ENCODE results near the gene ASCL3. TPM values are rescaled to one million over a fixed set of nuclear protein-coding genes. Genes with fewer than 3 reads are reported as not detected.
A peak's percentile ranks its signal among the peaks of the same experiment; 100 is the strongest.
"Not testable (repeated sequence)": the region's sequence is repeated elsewhere in the genome, so short reads cannot be mapped to it uniquely, and the experiment has no call there.

Gene ASCL3, protein sequence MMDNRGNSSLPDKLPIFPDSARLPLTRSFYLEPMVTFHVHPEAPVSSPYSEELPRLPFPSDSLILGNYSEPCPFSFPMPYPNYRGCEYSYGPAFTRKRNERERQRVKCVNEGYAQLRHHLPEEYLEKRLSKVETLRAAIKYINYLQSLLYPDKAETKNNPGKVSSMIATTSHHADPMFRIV
- not detected for total RNA-seq

DNA sequence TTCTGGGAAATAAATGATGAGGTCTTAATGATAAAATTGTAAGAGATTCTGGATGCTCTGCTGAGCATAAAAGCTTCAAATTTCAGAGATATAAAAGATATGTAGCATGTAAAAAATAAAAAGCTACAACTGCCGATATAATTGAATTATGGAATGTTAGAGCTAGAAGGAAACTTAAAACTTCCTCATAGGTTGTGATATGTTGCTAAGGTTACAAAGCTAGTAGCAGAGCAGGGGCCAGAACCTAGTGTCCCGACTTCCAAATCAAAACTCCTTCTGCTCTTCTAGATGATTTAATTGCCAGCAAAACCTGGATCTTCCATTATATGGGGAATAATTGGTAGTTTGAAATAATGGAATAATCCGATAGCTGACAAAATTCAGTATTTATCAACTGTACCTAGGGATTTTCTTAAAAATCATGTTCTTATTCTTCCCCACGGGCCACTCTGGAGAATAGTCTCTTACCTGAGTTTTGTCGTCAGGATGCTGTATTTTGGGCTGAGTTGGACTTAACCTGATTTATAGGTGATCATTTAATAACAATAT lies at the start of gene ASCL3:
Gene ASCL3 (minus strand): TSS at position 499 of the 549 bp plus-strand sequence. CDS start 4,855 bp downstream, outside the sequence.
- ATAC-seq = no peak

DNA sequence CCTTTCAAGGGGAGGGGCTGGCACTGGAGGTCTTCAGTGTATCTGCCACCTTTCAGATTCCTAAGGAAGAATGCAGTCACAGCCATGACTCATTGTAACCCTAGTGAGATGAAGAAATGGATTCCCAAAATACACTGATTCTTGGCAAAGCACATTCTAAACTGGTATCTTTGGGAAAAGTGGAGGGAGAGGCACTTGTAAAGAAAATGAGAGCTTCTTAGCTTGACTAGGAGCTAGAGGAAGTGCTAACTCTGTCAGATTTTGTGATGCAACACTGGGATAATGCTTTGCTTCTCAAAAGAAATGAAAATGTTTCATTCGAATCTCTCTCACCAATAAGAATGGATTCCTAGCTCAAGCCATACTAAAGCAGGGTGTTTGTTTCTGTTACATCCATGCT lies 46.6 kb upstream of the ASCL3 start:
- no peak for ATAC-seq

DNA sequence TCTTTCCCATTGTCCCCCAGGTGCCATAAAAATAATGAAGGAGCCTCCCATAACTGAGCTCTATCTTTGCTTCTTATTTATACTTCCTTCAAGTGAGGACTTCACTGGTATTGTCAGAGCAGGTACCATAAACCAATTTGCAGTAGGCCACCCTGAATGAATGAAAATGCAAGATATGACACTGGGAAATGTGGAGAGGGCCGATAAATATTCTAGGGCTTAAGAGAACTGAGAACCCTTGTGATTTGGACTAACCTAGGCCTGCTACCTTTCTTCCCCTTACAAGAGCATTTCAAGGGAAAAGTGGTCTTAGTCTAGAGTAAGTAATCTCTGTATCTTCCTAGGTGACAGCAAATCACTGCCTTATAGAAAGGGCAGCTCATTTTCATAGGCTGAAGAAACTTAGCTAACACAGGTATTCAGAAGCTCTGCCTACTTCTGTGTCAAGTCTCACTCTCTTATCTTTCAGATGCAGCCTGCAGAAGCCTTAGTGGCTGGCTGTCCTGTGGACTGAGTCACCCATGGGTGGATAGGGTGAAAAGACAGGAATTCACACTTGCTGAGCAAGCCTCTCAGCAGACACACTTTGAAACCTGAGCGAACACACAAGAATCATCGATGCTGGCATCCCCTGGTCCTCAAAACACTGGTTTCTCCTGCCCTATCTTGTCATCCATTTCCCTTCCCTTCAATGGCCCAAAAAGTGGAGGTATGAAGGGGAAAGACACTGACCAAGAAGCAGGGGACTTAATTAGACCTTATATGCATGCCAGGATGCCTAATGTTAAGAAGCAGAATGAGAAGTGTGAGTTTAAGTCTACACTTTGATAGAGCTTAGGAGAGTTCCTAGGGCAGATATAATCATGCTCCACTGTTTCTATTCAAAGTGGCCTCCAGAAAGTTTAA lies 45.8 kb upstream of the ASCL3 start:
- ATAC-seq = no peak

DNA sequence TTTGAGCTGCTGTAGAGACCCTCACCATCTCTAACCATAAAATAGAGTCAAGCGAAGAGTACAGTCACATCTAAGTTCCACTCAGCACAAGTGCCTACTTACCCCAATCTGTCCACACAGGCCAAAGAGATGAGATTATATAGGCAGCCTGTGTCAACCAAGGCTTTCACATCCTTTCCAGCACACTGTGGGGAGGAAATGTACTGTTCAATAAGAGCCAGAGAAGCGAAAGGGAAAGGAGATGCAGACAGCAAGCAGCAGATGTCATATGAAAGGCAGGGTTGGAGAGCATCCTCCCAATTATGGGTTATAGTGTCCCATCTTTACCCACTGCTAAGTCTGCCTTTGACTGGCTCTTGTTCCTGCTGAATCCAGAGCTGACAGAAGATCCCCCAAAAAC lies 44.6 kb upstream of the ASCL3 start:
- ATAC-seq = no peak

DNA sequence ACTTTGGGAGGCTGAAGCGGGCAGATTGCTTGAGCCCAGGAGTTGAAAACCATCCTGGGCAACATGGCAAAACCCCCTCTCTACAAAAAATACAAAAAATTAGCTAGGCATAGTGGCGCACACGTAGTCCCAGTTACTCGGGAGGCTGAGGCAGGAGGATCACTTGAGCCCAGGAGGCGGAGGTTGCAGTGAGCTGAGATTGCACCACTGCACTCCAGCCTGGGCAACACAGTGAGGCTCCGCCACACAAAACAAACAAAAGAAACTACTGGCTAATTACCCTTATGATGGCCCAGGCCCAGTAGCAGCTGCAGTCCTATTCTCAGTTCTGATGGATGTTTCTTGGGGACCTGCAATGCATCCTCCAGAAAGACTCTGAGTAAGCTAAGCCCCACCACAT lies 44.0 kb upstream of the ASCL3 start:
- ATAC-seq = not testable (repeated sequence)

DNA sequence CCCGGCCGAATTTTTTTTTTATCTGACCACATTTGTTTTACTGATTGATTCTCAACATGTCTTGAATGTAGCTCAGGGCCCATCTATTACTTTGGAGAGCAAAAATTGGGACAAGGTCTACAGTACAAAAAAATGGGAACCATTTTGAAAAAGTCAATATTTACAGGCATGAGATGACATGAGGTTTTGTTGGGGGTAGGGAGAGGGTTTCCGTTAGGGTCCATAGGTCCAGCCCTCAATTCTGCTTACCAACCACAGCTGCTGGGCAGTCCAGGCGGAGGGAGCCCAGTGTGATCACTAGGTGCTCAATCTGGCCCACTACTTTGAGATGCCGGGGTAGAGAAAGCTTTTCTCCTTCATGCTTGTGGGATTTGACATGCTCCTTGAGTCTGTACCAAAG lies 42.6 kb upstream of the ASCL3 start:
- ATAC-seq = no peak

DNA sequence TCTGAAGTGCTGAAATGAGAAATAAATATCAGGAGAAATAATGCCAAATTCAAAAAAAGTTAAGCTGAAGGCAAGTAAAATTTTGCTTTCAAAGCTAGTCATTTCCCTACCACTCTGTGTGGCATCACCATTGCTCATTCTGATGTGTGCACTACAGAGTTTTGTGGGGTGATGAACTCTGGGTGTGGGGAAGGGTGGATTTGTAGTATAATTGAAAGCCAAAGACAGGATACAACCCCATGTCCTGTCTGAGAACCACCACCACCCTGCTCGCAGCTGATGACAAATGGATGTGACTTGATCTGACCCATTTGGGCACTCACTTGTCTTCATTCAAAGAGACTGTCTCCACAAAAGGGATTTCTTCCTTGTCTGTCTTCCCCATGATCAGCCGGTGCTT lies 40.7 kb upstream of the ASCL3 start:
- no peak for ATAC-seq

DNA sequence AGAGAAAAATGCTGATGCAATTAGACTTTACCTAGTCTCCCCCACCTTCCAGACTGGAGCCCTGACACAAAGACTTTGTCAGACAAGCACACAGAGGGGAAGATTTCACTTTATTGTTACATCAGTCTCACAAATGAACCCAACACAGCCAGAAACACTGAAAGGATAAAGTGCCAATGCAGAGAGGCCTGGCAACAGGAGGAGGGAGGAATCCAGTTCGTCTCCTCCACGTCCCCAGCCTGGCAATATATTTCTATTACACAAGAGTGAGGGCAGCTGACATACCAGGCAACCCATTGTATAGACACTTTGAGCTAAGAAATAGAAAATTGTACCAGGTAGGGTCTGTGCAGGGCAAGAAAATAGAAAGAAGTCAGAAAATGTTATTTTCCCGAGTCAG lies 37.7 kb upstream of the ASCL3 start:
- ATAC-seq = no peak

DNA sequence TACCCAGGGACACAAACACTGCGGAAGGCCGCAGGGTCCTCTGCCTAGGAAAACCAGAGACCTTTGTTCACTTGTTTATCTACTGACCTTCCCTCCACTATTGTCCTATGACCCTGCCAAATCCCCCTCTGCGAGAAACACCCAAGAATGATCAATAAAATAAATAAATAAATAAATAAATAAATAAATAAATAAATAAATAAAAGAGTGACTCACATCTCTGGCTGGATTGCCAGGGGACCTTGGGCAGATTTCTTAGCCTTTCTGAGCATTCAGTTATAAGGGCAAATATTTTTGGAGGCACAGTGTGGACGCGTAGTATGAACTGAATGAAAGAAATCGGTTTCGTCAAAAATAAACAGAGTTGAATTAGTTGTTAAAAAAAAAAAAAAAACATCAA lies 36.5 kb upstream of the ASCL3 start:
- ATAC-seq = not testable (repeated sequence)

DNA sequence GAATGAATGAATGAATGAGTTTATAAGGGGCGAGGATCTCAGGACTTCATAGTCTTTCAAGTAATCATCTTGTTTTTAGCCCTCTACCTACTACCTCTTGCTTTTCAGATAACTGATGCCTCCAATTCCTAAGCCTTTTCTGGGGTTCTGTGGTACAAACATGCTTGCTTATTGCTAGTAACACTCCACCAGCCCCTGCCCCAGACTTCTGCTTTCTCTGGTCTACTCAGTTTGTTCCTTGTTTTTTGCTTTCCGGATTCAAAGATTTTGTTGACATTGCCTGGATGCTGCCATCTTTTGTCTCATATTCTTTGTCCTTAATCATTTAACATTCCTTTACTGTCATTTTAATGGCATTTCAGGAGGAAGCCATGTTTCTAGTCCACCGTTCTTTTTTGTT lies 30.3 kb upstream of the ASCL3 start:
- no peak for ATAC-seq

DNA sequence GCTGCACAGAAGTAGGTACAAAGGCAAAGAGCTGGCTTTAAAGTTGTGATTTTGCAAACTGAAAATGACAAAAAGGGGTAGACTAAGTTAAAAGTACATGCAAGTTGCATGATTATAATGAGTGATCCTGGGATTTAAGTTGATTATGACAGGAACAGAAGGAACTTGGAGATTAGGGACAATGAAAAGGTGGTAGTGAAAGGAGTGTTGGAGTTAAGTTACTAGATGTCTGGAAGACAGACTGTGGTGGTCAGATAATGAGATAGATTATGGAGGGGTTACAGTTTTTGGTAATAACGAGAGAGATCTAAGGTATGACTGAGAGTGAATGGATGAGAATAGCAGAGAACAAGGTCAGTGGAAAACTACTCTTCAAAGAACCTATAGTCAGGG lies 29.1 kb upstream of the ASCL3 start:
- no peak for ATAC-seq

DNA sequence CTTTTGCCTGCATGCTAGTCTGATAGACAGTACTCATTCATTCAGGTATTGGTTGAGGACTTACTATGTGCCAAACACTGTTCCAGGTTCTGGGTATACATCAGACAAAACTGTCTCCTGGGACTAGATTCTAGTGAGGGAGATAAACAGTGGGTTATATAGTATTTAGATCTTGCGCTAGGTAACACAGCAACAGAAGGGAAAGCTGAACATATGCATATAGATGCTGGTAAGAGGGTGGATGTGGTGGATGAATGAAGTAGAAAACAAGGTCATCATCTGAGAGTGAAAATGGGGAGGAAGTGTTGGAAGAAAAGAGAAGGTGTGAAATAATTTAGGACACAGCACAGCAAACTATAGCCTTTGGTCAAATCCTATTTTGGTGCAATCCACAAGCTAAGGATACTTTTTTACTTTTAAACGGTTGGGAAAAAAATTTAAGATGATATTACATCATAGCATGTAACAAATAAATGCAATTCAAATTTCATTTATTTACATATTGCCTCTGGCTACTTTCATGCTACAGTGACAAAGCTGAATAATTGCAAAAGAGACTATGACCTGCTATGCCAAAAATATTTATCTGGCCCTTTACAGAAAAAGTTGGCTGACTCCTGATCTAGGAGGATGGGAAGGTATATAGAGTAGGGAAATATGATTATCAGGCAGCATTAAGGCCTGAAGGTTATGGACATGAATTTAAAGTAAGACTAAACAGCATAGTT lies 28.5 kb upstream of the ASCL3 start:
- ATAC-seq = no peak

DNA sequence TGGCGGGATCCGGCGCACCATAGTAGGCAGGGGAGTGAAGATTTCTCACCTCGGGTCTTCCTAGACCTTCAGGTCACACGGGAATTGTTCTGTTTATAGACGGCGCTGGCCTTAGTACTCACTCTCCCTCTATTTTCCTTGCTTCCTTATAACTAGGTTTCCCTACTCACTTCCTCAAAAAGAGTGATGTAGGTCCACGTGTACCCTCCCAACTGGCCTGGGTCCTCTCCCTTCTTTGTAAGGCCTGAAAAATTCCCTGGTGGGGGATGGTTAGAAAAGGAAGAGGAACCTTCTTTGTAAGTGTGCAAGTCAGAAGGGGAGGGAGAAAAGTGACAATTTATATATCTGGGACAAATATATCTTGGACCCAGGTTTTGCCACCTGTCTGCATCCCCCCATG lies 24.4 kb upstream of the ASCL3 start:
- ATAC-seq = no peak

DNA sequence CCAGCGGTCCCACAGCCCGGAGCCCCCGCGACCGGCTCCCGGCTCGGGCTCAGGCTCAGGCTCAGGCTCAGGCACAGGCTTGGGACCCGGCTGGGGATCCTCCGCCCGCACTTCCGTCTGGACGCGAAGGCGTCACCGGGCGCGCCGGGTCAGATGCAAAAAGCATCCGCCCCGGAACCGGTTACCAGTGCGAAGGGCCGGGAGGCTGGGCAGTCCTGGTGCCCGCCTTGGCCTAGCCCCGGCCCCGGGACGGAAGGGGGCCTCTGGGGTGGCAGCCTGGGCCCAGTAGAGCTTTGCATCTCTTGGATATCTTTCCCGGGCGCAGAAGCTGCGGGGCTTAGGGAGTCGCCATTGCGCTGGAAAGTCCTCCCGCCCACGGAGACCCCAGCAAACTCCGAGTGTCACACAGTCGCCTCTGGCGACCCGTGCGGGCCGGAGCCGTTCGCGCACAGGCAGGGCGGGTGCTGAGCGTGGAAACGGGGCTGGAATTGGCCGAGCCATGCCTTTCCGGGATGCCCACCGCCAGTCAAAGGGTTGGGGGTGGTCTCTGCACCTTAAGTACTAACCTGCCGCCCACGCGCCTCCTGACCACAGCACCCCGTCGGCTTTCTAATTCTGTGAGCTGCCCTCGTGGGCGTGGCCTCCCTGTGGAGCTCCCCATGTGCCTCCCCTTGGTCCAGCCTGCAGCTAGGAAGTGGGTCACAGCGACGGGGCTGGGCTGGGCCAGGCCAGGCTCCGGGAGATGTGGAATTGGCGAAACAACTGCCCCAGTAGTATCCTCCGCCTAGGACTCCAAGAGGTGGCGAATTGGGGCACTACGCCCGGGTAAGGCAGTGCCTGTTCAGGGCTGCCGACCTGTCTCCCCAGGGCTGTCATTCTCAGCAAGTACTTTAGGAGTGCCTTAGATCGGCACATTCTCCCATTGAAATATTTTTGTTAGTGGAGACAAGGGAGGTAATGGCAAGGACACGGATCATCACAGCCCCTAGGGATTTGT lies 21.8 kb upstream of the ASCL3 start, which contains the start of gene TMEM9B:
Gene TMEM9B (minus strand): TSS at position 119 of the 997 bp plus-strand sequence. CDS start 129 bp downstream, outside the sequence.
- peak; percentile 95 for ATAC-seq

DNA sequence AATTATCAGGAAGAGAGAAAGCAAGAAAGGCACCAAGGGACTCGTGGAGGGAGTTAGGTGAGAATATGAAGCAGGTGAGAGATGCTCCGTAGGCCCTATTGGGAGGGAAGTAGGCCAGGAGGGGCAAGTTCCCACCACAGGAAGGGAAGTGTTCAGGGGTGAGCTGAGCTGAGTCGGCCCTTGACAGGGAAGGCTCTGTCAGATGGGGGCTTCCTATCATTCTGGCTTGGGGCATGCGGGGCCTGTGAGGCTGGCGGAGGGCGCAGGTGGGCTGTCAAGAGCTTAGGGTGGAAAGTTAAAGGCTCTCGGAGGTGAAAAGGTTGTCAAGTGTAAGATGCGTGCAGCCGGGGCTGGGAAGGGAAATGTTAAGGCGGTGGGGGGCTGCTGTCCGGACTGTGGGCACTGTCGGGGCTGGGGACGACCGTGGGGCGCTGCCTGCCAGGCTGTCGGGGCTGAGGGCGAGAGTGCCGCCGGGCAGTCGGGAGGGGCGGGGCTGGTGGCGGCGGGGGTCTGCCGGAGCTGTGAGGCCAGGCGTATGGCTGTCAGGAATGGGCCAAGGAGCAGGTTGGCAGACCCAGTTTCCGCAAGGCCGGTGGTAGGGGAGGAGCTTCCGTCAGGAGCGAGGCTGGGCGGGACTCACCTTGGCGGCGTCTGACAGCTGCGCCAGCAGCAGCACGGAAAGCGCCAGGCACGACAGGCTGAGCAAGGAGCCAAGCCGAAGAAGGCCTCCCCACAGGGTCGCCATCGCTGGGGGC lies 20.9 kb upstream of the ASCL3 start:
- ATAC-seq = peak; percentile 85

DNA sequence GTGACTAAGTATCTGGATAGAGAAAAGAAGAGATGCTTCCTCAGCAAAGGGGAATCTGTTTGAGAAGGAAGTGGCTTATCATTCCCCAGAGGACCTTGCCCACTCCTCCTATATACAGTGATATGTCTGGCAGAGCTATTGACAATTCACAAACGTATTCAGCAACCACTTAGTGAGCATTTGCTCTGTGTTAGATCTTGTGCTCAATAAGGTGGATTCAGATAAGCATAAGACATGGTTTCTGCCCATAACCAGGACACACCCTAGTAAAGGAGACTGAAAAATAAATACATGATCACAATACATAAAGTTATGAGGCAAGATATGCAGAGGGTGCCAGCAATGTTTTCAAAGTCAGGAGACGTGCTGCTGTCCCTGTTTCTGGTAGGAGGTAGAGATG lies 20.0 kb upstream of the ASCL3 start:
- ATAC-seq = no peak

DNA sequence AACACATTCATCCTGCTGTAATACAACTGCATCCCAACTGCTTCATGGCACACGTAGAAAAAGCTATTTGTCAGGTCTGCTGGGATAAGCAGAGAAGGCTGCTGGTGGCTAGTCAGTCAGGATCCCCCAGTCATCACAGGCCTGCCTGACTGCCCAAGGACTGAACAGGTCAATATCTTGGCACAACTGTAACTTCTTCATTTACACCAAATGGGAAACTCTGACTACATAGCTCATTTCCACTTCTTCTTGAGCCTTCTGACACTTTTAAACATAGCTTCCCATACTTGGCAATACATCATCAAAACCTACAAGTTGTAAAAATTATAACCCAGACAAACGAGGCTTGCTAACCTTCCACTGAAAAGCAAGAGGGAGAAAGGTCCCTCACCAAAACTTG lies 18.6 kb upstream of the ASCL3 start:
- ATAC-seq = no peak

DNA sequence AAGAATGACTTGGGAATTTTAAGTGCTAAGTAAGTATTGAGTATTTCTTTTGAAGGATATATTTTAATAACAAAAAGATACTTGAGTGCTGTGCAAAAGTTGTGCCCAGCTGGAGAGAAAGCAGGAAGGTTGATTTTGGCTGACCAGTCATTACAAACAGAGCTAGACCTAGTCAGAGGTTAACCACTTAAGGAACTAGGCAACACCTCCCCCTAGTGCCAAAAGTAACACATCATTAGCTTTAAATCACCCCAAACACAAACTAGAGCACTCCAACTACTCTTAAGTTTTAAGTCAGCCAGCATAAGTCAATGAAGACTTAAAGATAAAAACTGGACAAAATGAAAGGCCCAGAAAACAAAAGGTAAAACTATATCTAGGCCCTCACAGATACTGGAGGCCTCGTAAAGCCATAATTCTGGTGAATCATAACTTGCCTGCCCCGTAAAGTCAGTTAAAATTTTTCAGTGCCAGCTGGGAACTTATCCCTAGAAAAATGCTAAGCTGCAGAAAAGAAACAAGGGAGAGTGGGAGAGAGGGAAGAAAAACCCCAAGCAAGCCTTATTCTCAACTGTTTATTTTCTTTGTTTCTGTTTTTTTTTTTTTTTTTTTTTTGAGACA lies 16.8 kb upstream of the ASCL3 start:
- no peak for ATAC-seq

DNA sequence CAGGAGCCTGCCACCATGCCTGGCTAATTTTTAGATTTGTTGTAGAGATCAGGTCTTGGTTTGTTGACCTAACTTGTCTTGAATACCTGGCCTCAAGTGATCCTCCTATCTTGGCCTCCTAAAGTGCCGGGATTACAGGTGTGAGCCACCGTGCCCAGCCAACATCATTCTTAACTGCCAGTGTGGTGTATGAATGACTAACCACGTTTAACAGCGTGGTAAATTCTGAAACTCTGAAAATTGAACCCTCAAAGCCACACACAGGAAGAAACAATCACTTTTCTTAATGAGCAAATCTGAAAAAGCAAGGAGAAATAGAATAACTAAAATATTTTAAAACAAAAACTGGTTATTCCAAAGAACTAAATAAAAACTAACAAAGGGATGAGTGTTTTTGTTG lies 14.0 kb upstream of the ASCL3 start:
- no peak for ATAC-seq

DNA sequence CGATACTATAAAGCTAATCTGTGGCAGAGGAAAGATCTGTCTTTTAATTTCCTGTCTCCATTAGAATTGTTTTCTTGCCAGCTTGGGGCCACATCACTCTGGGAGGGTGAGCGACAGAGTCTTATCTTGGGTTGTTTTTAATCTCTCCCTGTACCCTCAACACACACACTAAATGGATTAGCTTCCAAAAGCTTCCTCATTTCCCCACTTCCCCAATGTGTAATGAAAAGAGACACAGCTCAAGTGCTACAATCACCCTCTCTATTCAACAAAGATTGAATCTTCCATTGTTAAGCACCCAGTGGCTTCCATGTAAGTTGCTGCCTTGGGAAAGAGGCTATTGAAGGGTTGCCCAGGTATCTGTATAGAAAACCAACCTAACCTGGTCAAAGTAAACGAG lies 6.1 kb upstream of the ASCL3 start:
- ATAC-seq = no peak
